Measurements from ENCODE around the gene CITED2.

The CITED2 gene

DNA sequence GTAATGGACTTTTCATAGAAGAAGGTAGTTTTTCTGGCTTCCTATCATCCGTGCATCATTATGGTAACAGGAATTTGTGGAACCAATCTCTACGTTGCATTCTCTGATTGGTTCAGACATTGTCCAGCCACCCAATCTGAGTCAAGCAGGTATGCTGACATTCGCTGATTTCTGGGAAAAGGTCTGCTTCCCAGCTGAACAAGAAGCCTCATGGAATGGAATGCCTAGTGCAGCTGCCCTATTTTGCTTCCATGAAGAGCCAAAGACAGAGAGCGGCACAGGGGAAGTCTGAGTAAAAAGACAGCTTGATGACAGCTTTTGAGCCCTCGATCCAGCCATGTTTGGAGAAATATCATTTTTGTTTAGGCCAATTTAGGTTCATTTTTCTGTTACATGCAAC, 44.1 kb downstream of the CITED2 start:
- DNase-seq (ENCODE audit: low read depth in 2 of 2) = no peak

DNA sequence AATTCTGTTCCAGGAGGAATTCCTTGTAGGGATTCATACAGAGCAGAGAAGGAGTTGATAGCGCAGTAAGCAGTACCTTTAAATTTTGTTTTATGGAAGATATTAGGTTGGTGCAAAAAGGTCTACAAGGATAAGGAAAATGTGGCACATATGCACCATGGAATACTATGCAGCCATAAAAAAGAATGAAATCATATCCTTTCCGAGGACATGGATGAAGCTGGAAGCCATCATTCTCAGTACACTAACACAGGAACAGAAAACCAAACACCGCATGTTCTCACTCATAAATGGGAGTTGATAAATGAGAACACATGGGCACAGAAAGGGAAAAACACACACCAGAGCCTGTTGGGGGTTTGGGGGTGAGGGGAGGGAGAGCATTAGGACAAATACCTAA, 45.2 kb downstream of the CITED2 start:
- no peak for DNase-seq (ENCODE audit: low read depth in 2 of 2)

DNA sequence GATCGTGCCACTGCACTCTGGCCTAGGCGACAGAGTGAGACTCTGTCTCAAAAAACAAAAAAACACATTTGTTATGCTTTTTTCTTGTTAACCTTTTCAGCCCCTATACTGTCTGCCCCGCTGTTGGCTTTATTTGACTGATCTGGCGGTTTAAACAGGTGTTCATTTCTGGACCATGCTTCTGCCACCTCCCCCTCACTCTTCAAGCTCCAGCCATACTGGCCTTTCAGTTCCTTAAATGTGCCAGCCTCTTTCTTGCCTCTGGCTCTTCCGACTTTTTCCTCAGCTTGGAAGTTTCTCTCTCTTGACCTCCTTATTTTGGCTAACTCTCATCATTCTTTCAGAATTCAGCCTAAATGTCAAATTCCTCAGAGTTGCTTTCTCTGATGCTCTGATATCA, 47.4 kb downstream of the CITED2 start:
- no peak for DNase-seq (ENCODE audit: low read depth in 2 of 2)

DNA sequence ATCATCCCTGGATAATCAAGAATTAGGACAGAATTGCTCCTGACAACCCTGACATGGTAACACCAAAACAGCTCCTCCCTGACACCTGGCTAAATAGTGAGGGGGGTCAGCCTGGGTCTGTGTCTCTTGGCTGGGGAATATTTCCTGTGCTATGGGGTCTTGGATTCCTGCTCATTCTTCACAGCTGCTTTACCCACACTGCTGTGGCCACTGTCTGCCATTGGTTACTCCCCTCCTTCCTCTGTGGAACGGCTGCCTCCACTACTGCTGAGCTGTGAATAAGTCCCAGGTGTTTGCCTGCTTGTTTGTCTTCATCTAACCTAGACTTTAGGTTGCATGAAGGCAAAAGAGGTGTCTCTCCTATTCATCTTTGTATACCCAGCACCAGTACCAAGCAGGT, 48.8 kb downstream of the CITED2 start:
- DNase-seq (ENCODE audit: low read depth in 2 of 2) = no peak

DNA sequence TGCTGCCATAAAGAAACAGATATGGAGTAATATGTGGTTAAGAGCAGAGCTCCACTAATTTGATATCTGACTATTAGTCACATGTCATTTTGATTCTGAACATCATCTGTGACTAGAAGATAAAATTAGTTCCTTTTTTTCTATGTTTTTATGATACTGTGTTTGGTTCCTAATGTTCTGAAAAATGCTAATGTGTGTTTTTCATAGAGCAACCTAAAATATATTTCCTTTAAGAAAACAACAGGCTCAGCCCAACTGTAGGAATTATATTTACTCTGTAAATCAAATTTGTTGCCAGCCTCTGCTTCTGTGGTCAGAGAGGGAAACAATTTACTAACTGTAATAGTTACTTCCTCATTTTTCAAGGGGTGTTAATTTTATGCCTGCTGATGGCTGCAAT, 49.3 kb downstream of the CITED2 start:
- DNase-seq (ENCODE audit: low read depth in 2 of 2) = no peak

DNA sequence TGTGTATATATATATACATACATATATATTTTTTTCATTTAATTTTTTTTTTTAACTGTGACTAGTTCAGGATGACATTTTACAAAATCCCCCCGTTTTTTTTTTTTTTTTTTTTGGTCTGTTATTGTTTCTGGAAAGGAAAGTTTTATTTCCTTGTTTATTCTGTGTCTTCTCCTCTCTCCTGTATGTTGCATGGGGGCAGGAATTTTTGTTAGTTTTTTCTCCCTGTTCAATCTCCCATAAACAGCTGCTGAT, 50.2 kb downstream of the CITED2 start:
- DNase-seq (ENCODE audit: low read depth in 2 of 2) = no peak

DNA sequence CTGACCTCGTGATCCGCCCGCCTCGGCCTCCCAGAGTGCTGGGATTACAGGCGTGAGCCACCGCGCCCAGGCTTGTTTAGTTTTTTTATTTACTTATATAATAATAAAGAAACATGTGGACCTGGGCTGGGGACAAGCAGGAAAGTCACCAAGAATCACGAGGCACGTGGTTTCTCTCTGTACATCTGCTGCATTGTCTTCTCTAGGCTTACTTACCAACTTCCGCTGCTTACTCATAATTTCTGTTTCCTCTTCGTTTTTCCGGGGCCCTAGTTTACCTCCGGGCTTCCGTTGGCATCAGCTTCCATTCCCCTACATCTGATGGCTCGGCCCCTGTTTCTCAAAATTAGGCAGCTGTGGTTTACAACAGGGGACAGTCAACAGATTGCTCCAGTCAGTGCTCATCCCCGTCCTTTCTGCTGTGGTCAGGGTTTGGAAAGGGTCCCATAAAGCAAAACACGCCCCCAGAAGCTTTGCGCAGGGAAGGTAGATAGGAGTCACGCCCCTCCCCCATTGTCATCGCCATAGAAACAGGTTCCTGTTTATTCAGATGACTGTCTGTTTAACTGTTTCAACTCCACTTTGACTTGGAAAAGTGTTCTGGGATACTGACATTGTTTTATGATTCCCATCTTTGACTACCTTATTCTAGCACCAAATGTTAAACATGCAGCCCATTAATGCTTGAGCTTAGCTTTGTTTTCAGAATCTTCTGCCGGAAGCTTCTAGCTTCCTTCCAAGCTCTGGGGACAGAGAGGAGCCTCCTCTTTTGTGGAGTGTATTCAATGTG, 50.7 kb downstream of the CITED2 start:
- peak; percentile 45 to 70 for DNase-seq (ENCODE audit: low read depth in 2 of 2)
